SK-N-SH (cell line): ENCODE results near the gene MVB12B. TPM values are rescaled to one million over a fixed set of nuclear protein-coding genes. Genes with fewer than 3 reads are reported as not detected.

ENCODE experiments used
- CTCF ChIA-PET: fragments of 300-600, 350-600 bp; formaldehyde crosslinking; extraction: SDS; loops from one replicate; lab custom pipeline; 2021; lab: Yijun Ruan, JAX
- POLR2A ChIA-PET: fragments of 350-600 bp; sonication (Branson Sonifier 250); formaldehyde crosslinking; extraction: SDS; loops from one replicate; lab custom pipeline; 2020; ENCODE audit warnings: antibody characterized with exemption, inconsistent platforms; lab: Yijun Ruan, JAX
- DNase-seq: peaks from one replicate; pipeline ENCODE4 v3.0.0; 2012
- H2AFZ ChIP-seq: fragments of 200-600 bp; sonication (generic); 2 replicates; pipeline ENCODE4 v1.8.1; 2016; ENCODE audit warnings: antibody characterized with exemption, mild to moderate bottlenecking, low read depth
- H3F3A ChIP-seq: fragments of 200-600 bp; sonication (generic); replicated peaks from 2 replicates; pipeline ENCODE3; 2016; ENCODE audit warnings: antibody characterized with exemption, mild to moderate bottlenecking; ENCODE audit not compliant: insufficient read depth
- H3K27ac ChIP-seq, 2 experiments: fragments of 200-500 bp in 1 of 2; fragments of 200-600 bp in 1 of 2; sonication (Bioruptor generic) in 1 of 2; sonication (generic), shearing (Covaris generic) in 1 of 2; 2 replicates each; pipeline versions ENCODE4 v1.5.1 to v1.6.1; 2014 to 2016; ENCODE audit warnings: low read depth in 2 of 2, inconsistent platforms in 1 of 2, low read length in 1 of 2, mild to moderate bottlenecking in 1 of 2, mixed read lengths in 1 of 2
- H3K27me3 ChIP-seq: fragments of 200-600 bp; sonication (generic), shearing (Covaris generic); 2 replicates; pipeline ENCODE4 v1.6.1; 2016; ENCODE audit warnings: mixed run types; ENCODE audit not compliant: insufficient read depth
- H3K36me3 ChIP-seq, 2 experiments: fragments of 200-500 bp in 1 of 2; fragments of 200-600 bp in 1 of 2; sonication (Bioruptor generic) in 1 of 2; sonication (generic) in 1 of 2; replicated peaks in 1 of 2; 2 replicates each; pipeline versions ENCODE3 to v1.5.1; 2014 to 2016; ENCODE audit warnings: low read length in 1 of 2, mild to moderate bottlenecking in 1 of 2; ENCODE audit not compliant: insufficient read depth in 2 of 2, control insufficient read depth in 1 of 2
- H3K4me1 ChIP-seq, 2 experiments: fragments of 200-500 bp in 1 of 2; fragments of 200-600 bp in 1 of 2; sonication (Bioruptor generic) in 1 of 2; sonication (generic), shearing (Covaris generic) in 1 of 2; 2 replicates each; pipeline versions ENCODE4 v1.5.1 to v1.6.1; 2014 to 2016; ENCODE audit warnings: low read depth in 1 of 2, low read length in 1 of 2, mixed run types in 1 of 2; ENCODE audit not compliant: insufficient read depth in 2 of 2, control insufficient read depth in 1 of 2
- H3K4me2 ChIP-seq: fragments of 200-600 bp; sonication (generic), shearing (Covaris generic); 2 replicates; pipeline ENCODE4 v1.6.1; 2017; ENCODE audit warnings: mixed run types
- H3K4me3 ChIP-seq, 2 experiments: fragments of 200-500 bp in 1 of 2; fragments of 200-600 bp in 1 of 2; sonication (Bioruptor generic) in 1 of 2; sonication (generic), shearing (Covaris generic) in 1 of 2; 2 replicates each; pipeline versions ENCODE4 v1.5.1 to v1.8.1; 2014 to 2016; ENCODE audit warnings: low read depth in 2 of 2, inconsistent platforms in 1 of 2, low read length in 1 of 2, mild to moderate bottlenecking in 1 of 2, mixed read lengths in 1 of 2, moderate library complexity in 1 of 2
- H3K79me2 ChIP-seq: fragments of 200-600 bp; sonication (generic); 2 replicates; pipeline ENCODE4 v1.8.1; 2017; ENCODE audit warnings: mild to moderate bottlenecking; ENCODE audit not compliant: insufficient read depth
- H3K9ac ChIP-seq: fragments of 200-600 bp; sonication (generic); 2 replicates; pipeline ENCODE4 v1.6.1; 2017; ENCODE audit warnings: mixed run types
- H3K9me2 ChIP-seq: fragments of 200-600 bp; sonication (generic); 2 replicates; pipeline ENCODE4 v1.6.1; 2017; ENCODE audit warnings: mixed run types
- H3K9me3 ChIP-seq: fragments of 200-600 bp; sonication (generic); 2 replicates; pipeline ENCODE4 v1.6.1; 2017; ENCODE audit warnings: mixed run types, mild to moderate bottlenecking, moderate library complexity
- H4K20me1 ChIP-seq: fragments of 200-600 bp; sonication (generic); 2 replicates; pipeline ENCODE4 v1.6.1; 2017; ENCODE audit warnings: mild to moderate bottlenecking, mixed run types; ENCODE audit not compliant: insufficient read depth
- CHD2 ChIP-seq: fragments of 150-350 bp; IDR thresholded peaks from 2 replicates; pipeline ENCODE4 v1.6.1; 2018; ENCODE audit warnings: low read length; ENCODE audit not compliant: partially characterized antibody
- CTCF ChIP-seq: fragments of 200-600 bp; sonication (generic); IDR thresholded peaks from 2 replicates; pipeline ENCODE4 v1.6.1; 2017; ENCODE audit warnings: antibody characterized with exemption, mild to moderate bottlenecking, moderate library complexity
- EZH2phosphoT487 ChIP-seq: fragments of 200-600 bp; sonication (generic); IDR thresholded peaks from 2 replicates; pipeline ENCODE4 v1.6.1; 2017; ENCODE audit warnings: low read depth, mixed run types, mild to moderate bottlenecking, antibody characterized with exemption, moderate library complexity, borderline replicate concordance
- FOSL2 ChIP-seq: IDR thresholded peaks from 2 replicates; pipeline ENCODE4 v1.4.0; 2012; ENCODE audit warnings: low read depth, mild to moderate bottlenecking, moderate library complexity, borderline replicate concordance
- FOXM1 ChIP-seq: IDR thresholded peaks from 2 replicates; pipeline ENCODE4 v1.4.0; 2012; ENCODE audit warnings: low read depth, mild to moderate bottlenecking
- GABPA ChIP-seq: IDR thresholded peaks from 2 replicates; pipeline ENCODE4 v1.4.0; 2012; ENCODE audit warnings: low read depth, mild to moderate bottlenecking
- JUND ChIP-seq: IDR thresholded peaks from 2 replicates; pipeline ENCODE4 v1.4.0; 2012
- MXI1 ChIP-seq: IDR thresholded peaks from 2 replicates; pipeline ENCODE4 v1.6.1; 2012; ENCODE audit warnings: mild to moderate bottlenecking, low read depth, low read length, improper control_type of control experiment
- PBX3 ChIP-seq: IDR thresholded peaks from 2 replicates; pipeline ENCODE4; 2012
- RAD21 ChIP-seq: IDR thresholded peaks from 2 replicates; pipeline ENCODE4 v1.6.1; 2012; ENCODE audit warnings: mild to moderate bottlenecking, low read length
- RCOR1 ChIP-seq: fragments of 150-350 bp; IDR thresholded peaks from 2 replicates; pipeline ENCODE4 v1.6.1; 2017; ENCODE audit warnings: antibody characterized with exemption, low read length
- RFX5 ChIP-seq: IDR thresholded peaks from 2 replicates; pipeline ENCODE4 v1.6.1; 2012; ENCODE audit warnings: mild to moderate bottlenecking, improper control_type of control experiment, low read length
- SIN3A ChIP-seq: IDR thresholded peaks from 2 replicates; pipeline ENCODE4 v1.6.1; 2012; ENCODE audit warnings: low read depth, mild to moderate bottlenecking, low read length, moderate library complexity, borderline replicate concordance
- TCF12 ChIP-seq: IDR thresholded peaks from 2 replicates; pipeline ENCODE4 v1.4.0; 2012
- TEAD4 ChIP-seq: IDR thresholded peaks from 2 replicates; pipeline ENCODE4 v1.4.0; 2012; ENCODE audit warnings: mild to moderate bottlenecking, borderline replicate concordance; ENCODE audit not compliant: insufficient read depth
- USF1 ChIP-seq: IDR thresholded peaks from 2 replicates; pipeline ENCODE4 v1.4.0; 2012; ENCODE audit warnings: low read depth, borderline replicate concordance
- USF2 ChIP-seq: fragments of 150-350 bp; IDR thresholded peaks from 2 replicates; pipeline ENCODE4 v1.6.1; 2017; ENCODE audit warnings: antibody characterized with exemption, low read length, low read depth, borderline replicate concordance
- WGBS: methylation state at CpG from one replicate; pipeline ENCODE4 v1.1.6; 2017; ENCODE audit warnings: low lambda C conversion rate; 5-methylcytosine and 5-hydroxymethylcytosine counted together
- polyA plus RNA-seq, 3 experiments: library from polyadenylated mRNA; depleted of rRNA; stranded (reverse); fragments of >200 nt; gene quantifications; 2 replicates each; pipeline ENCODE4 v1.2.3, GENCODE V29; 2012
- TF ChIP-seq, protein P1 (sequence below): IDR thresholded peaks from 2 replicates; pipeline ENCODE4 v1.6.1; 2012; ENCODE audit warnings: mild to moderate bottlenecking, low read depth, low read length, moderate library complexity

The MVB12B gene
- polyA plus RNA-seq, 1 of the 3 experiments (the other 2 are of a cell fraction): 5.1 TPM

GRCh38 chr9:126438741-126439401 lies 112.2 kb downstream of the MVB12B start (continued):
- TF ChIP-seq, protein P1, sequence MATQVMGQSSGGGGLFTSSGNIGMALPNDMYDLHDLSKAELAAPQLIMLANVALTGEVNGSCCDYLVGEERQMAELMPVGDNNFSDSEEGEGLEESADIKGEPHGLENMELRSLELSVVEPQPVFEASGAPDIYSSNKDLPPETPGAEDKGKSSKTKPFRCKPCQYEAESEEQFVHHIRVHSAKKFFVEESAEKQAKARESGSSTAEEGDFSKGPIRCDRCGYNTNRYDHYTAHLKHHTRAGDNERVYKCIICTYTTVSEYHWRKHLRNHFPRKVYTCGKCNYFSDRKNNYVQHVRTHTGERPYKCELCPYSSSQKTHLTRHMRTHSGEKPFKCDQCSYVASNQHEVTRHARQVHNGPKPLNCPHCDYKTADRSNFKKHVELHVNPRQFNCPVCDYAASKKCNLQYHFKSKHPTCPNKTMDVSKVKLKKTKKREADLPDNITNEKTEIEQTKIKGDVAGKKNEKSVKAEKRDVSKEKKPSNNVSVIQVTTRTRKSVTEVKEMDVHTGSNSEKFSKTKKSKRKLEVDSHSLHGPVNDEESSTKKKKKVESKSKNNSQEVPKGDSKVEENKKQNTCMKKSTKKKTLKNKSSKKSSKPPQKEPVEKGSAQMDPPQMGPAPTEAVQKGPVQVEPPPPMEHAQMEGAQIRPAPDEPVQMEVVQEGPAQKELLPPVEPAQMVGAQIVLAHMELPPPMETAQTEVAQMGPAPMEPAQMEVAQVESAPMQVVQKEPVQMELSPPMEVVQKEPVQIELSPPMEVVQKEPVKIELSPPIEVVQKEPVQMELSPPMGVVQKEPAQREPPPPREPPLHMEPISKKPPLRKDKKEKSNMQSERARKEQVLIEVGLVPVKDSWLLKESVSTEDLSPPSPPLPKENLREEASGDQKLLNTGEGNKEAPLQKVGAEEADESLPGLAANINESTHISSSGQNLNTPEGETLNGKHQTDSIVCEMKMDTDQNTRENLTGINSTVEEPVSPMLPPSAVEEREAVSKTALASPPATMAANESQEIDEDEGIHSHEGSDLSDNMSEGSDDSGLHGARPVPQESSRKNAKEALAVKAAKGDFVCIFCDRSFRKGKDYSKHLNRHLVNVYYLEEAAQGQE: no peak
- TF ChIP-seq TEAD4: no peak
- TF ChIP-seq SIN3A: no peak
- no peak for TF ChIP-seq RFX5
- no peak for TF ChIP-seq PBX3
- TF ChIP-seq MXI1: no peak
- no peak for TF ChIP-seq FOSL2
- TF ChIP-seq RAD21: no peak
- TF ChIP-seq FOXM1: no peak
- no peak for TF ChIP-seq USF1
- no peak for TF ChIP-seq RCOR1
- TF ChIP-seq, all 33 proteins: peak for 0

DNA sequence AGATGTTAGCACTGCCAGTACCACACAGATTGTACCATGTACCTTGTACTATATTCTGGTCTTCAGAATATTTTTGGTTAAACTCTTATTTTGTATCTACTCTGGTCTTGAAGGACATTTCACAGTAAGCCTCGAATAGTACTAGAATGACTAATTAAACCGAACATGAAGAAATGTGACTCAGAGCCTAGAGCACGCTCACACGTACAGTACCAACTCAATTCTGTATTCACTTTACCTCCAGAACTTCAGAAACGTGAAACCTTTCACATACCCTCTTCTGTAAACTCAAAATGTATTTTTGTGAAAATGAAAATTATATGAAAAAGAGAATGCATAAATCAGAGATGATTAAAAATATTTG lies 112.8 kb downstream of the MVB12B start:
- Histone ChIP-seq H3K9ac (no peak overlapping the region), H3K27ac (0 out of 4 replicates have a peak overlapping the region, but pooled peaks of 1 of the 2 experiments have one; percentile 1), H3K27me3 (no peaks in the 10 kb centered on the region), H3K36me3 (peaks cover 2 to 8% of the 10 kb centered on the region in 2 experiments), H4K20me1 (no peaks in the 10 kb centered on the region), H3K79me2 (no peaks in the 10 kb centered on the region), H3K4me2 (no peak overlapping the region), H3K9me3 (no peaks in the 10 kb centered on the region), H3K4me1 (peaks cover 15 to 40% of the 10 kb centered on the region in 2 experiments), H3K9me2 (no peaks in the 10 kb centered on the region), H3K4me3 (no peak overlapping the region), H2AFZ (no peak overlapping the region), H3F3A (peaks cover 9% of the 10 kb centered on the region)
- CTCF ChIA-PET: no interaction called here
- TF ChIP-seq EZH2phosphoT487: no peak
- peak; percentile 41; the same call in 1 of the 2 replicates for TF ChIP-seq FOSL2
- no peak for TF ChIP-seq TCF12
- TF ChIP-seq USF2: no peak
- TF ChIP-seq SIN3A: no peak
- TF ChIP-seq CTCF: no peak
- TF ChIP-seq PBX3: no peak
- no peak for TF ChIP-seq CHD2
- TF ChIP-seq JUND: peak; percentile 15; the same call in 1 of the 2 replicates
- TF ChIP-seq FOXM1: no peak
- TF ChIP-seq RCOR1: no peak
- TF ChIP-seq RAD21: no peak
- no peak for TF ChIP-seq GABPA
- DNase-seq: no peak
- 53% methylated on average over 5 of the region's 5 CpGs for WGBS
- POLR2A ChIA-PET: no interaction called here
